GM12878 (cell line): ENCODE results near the gene ANKRD55. TPM values are rescaled to one million over a fixed set of nuclear protein-coding genes. Genes with fewer than 3 reads are reported as not detected.

ENCODE experiments used
- ATAC-seq: fragments of 200-7000 bp; cut with Tn5 transposase; 3 replicates; pipeline ENCODE4 v1.9.1; 2020; ENCODE audit warnings: mild to moderate bottlenecking, moderate library complexity
- BruUV-seq: library from RNA; stranded (reverse); fragments of 400-500 nt; replicated peaks from 2 replicates; lab custom pipeline; 2021; lab: Mats Ljungman, UMichigan
- CTCF ChIA-PET: fragments of 300-600 bp; sonication (Branson Sonifier 250); formaldehyde crosslinking; extraction: SDS; loops from one replicate; lab custom pipeline; 2021; ENCODE audit warnings: inconsistent platforms; lab: Yijun Ruan, JAX
- POLR2A ChIA-PET: fragments of 350-600 bp; formaldehyde crosslinking; extraction: SDS; loops from one replicate; lab custom pipeline; 2021; ENCODE audit warnings: inconsistent platforms; lab: Charles Lee
- RAD21 ChIA-PET: fragments of 300-600 bp; sonication (Branson Sonifier 250); formaldehyde crosslinking; loops from one replicate; lab custom pipeline; 2023; ENCODE audit warnings: antibody characterized with exemption; ENCODE audit not compliant: unreplicated experiment; lab: Charles Lee
- SMC1A ChIA-PET: fragments of 300-600 bp; sonication (Branson Sonifier 250); formaldehyde crosslinking; loops from one replicate; lab custom pipeline; 2023; ENCODE audit not compliant: unreplicated experiment, uncharacterized antibody; lab: Charles Lee
- DNase-seq: peaks from one replicate; pipeline ENCODE4 v3.0.0-alpha.2; 2011; ENCODE audit warnings: low read depth, low spot score
- FAIRE-seq: peaks from 3 replicates; lab custom pipeline; 2011; peaks lifted over from hg19 to GRCh38; lab: Jason Lieb, UNC
- H2AFZ ChIP-seq: 2 replicates; pipeline ENCODE4 v1.6.0; 2011; ENCODE audit warnings: low read depth, low read length, control low read depth; ENCODE audit not compliant: control insufficient read depth
- H3K27ac ChIP-seq: 2 replicates; pipeline ENCODE4 v1.5.1; 2011; ENCODE audit warnings: control low read depth; ENCODE audit not compliant: control insufficient read depth, insufficient read depth
- H3K27me3 ChIP-seq, 2 experiments: replicated peaks in 1 of 2; 2 replicates each; pipeline versions ENCODE4 v1.6.0 to v1.6.1; 2011; ENCODE audit warnings: low read length in 1 of 2; ENCODE audit not compliant: control insufficient read depth in 2 of 2, insufficient read depth in 2 of 2
- H3K36me3 ChIP-seq, 2 experiments: 2 replicates each; pipeline ENCODE4 v1.5.1; 2011; ENCODE audit warnings: low read length in 1 of 2; ENCODE audit not compliant: control insufficient read depth in 2 of 2, insufficient read depth in 2 of 2
- H3K4me1 ChIP-seq: 2 replicates; pipeline ENCODE4 v1.6.1; 2011; ENCODE audit warnings: mild to moderate bottlenecking, low read length, moderate library complexity, mixed read lengths; ENCODE audit not compliant: control insufficient read depth, insufficient read depth
- H3K4me2 ChIP-seq: 2 replicates; pipeline ENCODE4 v1.6.0; 2011; ENCODE audit warnings: control low read depth; ENCODE audit not compliant: control insufficient read depth, insufficient read depth
- H3K4me3 ChIP-seq: fragments of 200-600 bp; sonication (generic); 2 replicates; pipeline ENCODE4 v1.5.1; 2016
- H3K79me2 ChIP-seq: 2 replicates; pipeline ENCODE4 v1.6.0; 2011; ENCODE audit warnings: low read length; ENCODE audit not compliant: control insufficient read depth, insufficient read depth
- H3K9ac ChIP-seq: 2 replicates; pipeline ENCODE4 v1.8.0; 2011; ENCODE audit warnings: low read length, control low read depth, mixed read lengths; ENCODE audit not compliant: control insufficient read depth, insufficient read depth
- H3K9me3 ChIP-seq: replicated peaks from 3 replicates; pipeline ENCODE4 v1.5.1; 2011; ENCODE audit warnings: mild to moderate bottlenecking, low read length; ENCODE audit not compliant: control insufficient read depth, insufficient read depth
- H4K20me1 ChIP-seq: 2 replicates; pipeline ENCODE4 v1.6.0; 2011; ENCODE audit not compliant: control insufficient read depth, insufficient read depth
- BACH1 ChIP-seq: fragments of 450-650 bp; IDR thresholded peaks from 2 replicates; pipeline ENCODE4 v1.6.1; 2017; ENCODE audit warnings: mild to moderate bottlenecking, borderline replicate concordance
- BRCA1 ChIP-seq: IDR thresholded peaks from 2 replicates; pipeline ENCODE4 v1.6.1; 2011; ENCODE audit warnings: low read depth, low read length, improper control_type of control experiment
- EZH2 ChIP-seq: IDR thresholded peaks from 2 replicates; pipeline ENCODE4 v1.6.1; 2012; ENCODE audit warnings: low read depth, mild to moderate bottlenecking, control low read depth, inconsistent platforms, low read length, borderline replicate concordance; ENCODE audit not compliant: control insufficient read depth
- IRF4 ChIP-seq: IDR thresholded peaks from 2 replicates; pipeline ENCODE4 v1.6.1; 2011; ENCODE audit warnings: low read depth, low read length
- KAT2A ChIP-seq: conservative IDR thresholded peaks from 2 replicates; pipeline ENCODE4 v1.6.1; 2011; ENCODE audit warnings: low read depth, low read length; ENCODE audit not compliant: control insufficient read depth
- MEF2B ChIP-seq: fragments of 450-650 bp; IDR thresholded peaks from 2 replicates; pipeline ENCODE4 v1.6.1; 2018; ENCODE audit warnings: mild to moderate bottlenecking, moderate library complexity; ENCODE audit not compliant: partially characterized antibody, poor library complexity, severe bottlenecking
- MTA3 ChIP-seq: IDR thresholded peaks from 2 replicates; pipeline ENCODE4 v1.6.1; 2012; ENCODE audit warnings: low read length, inconsistent platforms, borderline replicate concordance
- NR2C2 ChIP-seq: IDR thresholded peaks from 2 replicates; pipeline ENCODE4 v1.6.1; 2011; ENCODE audit warnings: borderline replicate concordance, low read depth; ENCODE audit not compliant: control insufficient read depth, insufficient read length
- POU2F2 ChIP-seq: IDR thresholded peaks from 3 replicates; pipeline ENCODE4 v1.6.1; 2011; ENCODE audit warnings: low read depth, mild to moderate bottlenecking, low read length, borderline replicate concordance
- SPI1 ChIP-seq: IDR thresholded peaks from 2 replicates; pipeline ENCODE4 v1.6.1; 2011; ENCODE audit warnings: low read depth, mild to moderate bottlenecking, low read length, moderate library complexity, borderline replicate concordance; ENCODE audit not compliant: insufficient read depth
- SRF ChIP-seq, 2 experiments: IDR thresholded peaks; 2 replicates each; pipeline ENCODE4 v1.6.1; 2011; ENCODE audit warnings: low read depth in 2 of 2, low read length in 2 of 2, mild to moderate bottlenecking in 1 of 2, moderate library complexity in 1 of 2
- WGBS: methylation state at CpG from one replicate; pipeline ENCODE4 v1.1.6; 2016; ENCODE audit warnings: low lambda C conversion rate; ENCODE audit not compliant: insufficient replicate concordance, insufficient coverage; ENCODE audit errors: missing lambda C conversion rate; 5-methylcytosine and 5-hydroxymethylcytosine counted together
- in situ Hi-C: fragments of 300-500 bp; cut with MboI; formaldehyde crosslinking; loops from 9 replicates; pipeline ENCODE4 v1.14.3; 2018; ENCODE audit warnings: mixed read lengths
- intact Hi-C: fragments of 100-400 bp; cut with micrococcal nuclease; formaldehyde crosslinking; loops from one replicate; pipeline ENCODE4 v1.14.2; 2022; ENCODE audit not compliant: unreplicated experiment
- polyA plus RNA-seq, 11 experiments: library from polyadenylated mRNA; depleted of rRNA in 4 of 11; unstranded in 6 of 11; stranded (reverse) in 5 of 11; fragments of >200 nt; fragmentation: Nextera tagmentation in 4 of 11; fragmentation: Illumina TruSeq in 1 of 11; extraction: Ambion mirVana in 4 of 11; extraction: Trizol in 1 of 11; gene quantifications; 1 replicate in 1 of 11; 2 replicates in 10 of 11; pipeline versions ENCODE4 v1.2.1 to v1.2.3, GENCODE V29; 2011 to 2016; ENCODE audit warnings: inconsistent platforms in 2 of 11, missing spikeins in 2 of 11, low read depth in 1 of 11
- total RNA-seq, 4 experiments: library from RNA; depleted of rRNA in 3 of 4; stranded (reverse); fragments of >200 nt in 3 of 4; fragmentation: Illumina TruSeq in 1 of 4; extraction: Trizol in 1 of 4; gene quantifications; 2 replicates each; pipeline versions ENCODE4 v1.2.1 to v1.2.3, GENCODE V29; 2013 to 2021
- TF ChIP-seq, protein P1 (sequence below): fragments of 450-650 bp; IDR thresholded peaks from 2 replicates; pipeline ENCODE4 v1.6.1; 2016; ENCODE audit warnings: mild to moderate bottlenecking, moderate library complexity, borderline replicate concordance

The ANKRD55 gene
- total and polyA plus RNA-seq, 10 of the 15 experiments (the other 5 are each of a cell fraction or from before 2014, with no cell fraction given): 0.04 TPM; not detected in 9

DNA sequence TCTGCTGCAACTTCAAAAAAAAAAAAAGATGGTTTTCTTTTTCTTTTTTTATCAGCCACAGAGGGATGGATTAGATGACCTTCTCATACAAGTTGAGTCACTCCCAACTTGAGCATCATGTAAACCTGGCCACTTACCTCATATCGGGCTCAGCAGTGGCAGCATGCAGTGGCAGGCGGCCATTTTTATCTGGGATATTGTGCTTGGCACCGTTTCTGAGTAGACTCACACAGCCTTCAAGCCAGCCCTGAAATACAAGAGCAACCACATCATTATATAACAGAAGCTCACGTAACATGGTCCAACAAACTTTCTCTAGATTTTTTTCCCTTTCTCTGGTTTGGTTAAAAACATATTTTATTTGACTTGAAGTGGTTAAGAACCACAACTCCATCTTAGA is 62.6 kb downstream of the ANKRD55 start:
- Histone ChIP-seq H3K4me2 (no peak overlapping the region), H3K27me3 (no peaks in the 10 kb centered on the region; a peak in 1 of 4 replicates), H3K79me2 (no peaks in the 10 kb centered on the region), H3K9me3 (no peaks in the 10 kb centered on the region), H3K4me3 (no peak overlapping the region), H3K9ac (no peak overlapping the region), H4K20me1 (no peaks in the 10 kb centered on the region), H3K4me1 (no peaks in the 10 kb centered on the region), H3K27ac (no peak overlapping the region), H3K36me3 (no peaks in the 10 kb centered on the region), H2AFZ (no peak overlapping the region)
- ChIA-PET SMC1A (interaction anchor here (1.0 to 2.1 kb wide), 5 partner anchors 9 to 194 kb away, joined by 3 to 10 read pairs (median 4); no protein-coding TSS in a partner anchor), RAD21 (no interaction called here), CTCF (no interaction called here), POLR2A (no interaction called here)
- intact Hi-C loops: no loop called here
- no TSS peak for BruUV-seq
- in situ Hi-C loops: no loop called here
- DNase-seq (no peak), ATAC-seq (no peak), FAIRE-seq (no peak)
- TF ChIP-seq BRCA1: no peak
- TF ChIP-seq BACH1: no peak
- no peak for TF ChIP-seq SRF (IDR thresholded peaks at IDR 0.05; ENCODE audit: low read depth in 2 of 2, low read length in 2 of 2)
- TF ChIP-seq POU2F2: no peak
- TF ChIP-seq MTA3: no peak
- no peak for TF ChIP-seq MEF2B
- no peak for TF ChIP-seq SPI1
- TF ChIP-seq IRF4: no peak
- no peak for TF ChIP-seq KAT2A
- no peak for TF ChIP-seq NR2C2
- TF ChIP-seq, protein P1, sequence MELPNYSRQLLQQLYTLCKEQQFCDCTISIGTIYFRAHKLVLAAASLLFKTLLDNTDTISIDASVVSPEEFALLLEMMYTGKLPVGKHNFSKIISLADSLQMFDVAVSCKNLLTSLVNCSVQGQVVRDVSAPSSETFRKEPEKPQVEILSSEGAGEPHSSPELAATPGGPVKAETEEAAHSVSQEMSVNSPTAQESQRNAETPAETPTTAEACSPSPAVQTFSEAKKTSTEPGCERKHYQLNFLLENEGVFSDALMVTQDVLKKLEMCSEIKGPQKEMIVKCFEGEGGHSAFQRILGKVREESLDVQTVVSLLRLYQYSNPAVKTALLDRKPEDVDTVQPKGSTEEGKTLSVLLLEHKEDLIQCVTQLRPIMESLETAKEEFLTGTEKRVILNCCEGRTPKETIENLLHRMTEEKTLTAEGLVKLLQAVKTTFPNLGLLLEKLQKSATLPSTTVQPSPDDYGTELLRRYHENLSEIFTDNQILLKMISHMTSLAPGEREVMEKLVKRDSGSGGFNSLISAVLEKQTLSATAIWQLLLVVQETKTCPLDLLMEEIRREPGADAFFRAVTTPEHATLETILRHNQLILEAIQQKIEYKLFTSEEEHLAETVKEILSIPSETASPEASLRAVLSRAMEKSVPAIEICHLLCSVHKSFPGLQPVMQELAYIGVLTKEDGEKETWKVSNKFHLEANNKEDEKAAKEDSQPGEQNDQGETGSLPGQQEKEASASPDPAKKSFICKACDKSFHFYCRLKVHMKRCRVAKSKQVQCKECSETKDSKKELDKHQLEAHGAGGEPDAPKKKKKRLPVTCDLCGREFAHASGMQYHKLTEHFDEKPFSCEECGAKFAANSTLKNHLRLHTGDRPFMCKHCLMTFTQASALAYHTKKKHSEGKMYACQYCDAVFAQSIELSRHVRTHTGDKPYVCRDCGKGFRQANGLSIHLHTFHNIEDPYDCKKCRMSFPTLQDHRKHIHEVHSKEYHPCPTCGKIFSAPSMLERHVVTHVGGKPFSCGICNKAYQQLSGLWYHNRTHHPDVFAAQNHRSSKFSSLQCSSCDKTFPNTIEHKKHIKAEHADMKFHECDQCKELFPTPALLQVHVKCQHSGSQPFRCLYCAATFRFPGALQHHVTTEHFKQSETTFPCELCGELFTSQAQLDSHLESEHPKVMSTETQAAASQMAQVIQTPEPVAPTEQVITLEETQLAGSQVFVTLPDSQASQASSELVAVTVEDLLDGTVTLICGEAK: no peak
- no peak for TF ChIP-seq EZH2
- 48% methylated on average over 4 of the region's 4 CpGs for WGBS
